HG03135 (cell line): ENCODE measurements around the gene ATRIP.
A peak's percentile ranks its signal among the peaks of the same experiment; 100 is the strongest.
"Not testable (repeated sequence)": the region's sequence is repeated elsewhere in the genome, so short reads cannot be mapped to it uniquely, and the experiment has no call there.

ENCODE experiments used
- ATAC-seq: cut with Tn5 transposase; IDR thresholded peaks from one replicate; pipeline ENCODE4 v1.9.1; 2021; ENCODE audit warnings: mild to moderate bottlenecking, moderate library complexity; ENCODE audit not compliant: unreplicated experiment

ATRIP gene

DNA sequence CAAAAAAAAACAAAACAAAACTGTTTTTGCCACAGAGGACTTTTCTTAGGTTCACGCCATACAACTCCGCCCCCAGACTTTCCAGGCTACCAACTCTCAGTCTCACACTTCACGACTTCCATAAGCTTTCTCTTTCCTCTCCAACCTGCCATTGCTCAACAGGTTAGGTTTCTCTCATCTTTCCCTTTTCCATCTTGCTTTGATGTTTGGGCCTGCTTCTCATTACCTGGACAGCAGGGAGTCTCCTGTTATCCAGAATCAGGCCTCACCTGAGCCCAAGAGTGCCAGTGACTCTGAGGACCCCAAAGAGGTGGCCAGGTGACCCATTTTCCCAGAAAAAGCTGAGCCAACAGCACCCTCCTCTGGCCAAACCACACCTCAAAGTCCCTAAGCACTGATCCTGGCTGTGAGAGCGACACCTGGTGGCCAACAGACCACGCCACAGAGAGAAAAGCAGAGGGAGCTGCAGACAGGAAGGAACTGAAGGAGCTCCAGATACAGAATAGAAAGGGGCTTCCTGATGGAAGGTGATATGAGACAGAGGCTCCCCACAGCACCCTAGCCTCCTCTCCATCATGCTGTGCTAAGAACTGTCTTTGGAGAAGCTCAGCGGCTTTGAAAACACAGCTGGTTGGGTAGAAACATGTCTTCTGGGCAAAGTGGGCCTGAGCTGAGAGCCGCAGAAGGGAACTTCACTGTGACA lies 10.6 kb upstream of the ATRIP start:
- no peak for ATAC-seq

- ATAC-seq: no peak
Measured at GRCh38 chr3:48436477-48436787, 10.1 kb upstream of the ATRIP start.

DNA sequence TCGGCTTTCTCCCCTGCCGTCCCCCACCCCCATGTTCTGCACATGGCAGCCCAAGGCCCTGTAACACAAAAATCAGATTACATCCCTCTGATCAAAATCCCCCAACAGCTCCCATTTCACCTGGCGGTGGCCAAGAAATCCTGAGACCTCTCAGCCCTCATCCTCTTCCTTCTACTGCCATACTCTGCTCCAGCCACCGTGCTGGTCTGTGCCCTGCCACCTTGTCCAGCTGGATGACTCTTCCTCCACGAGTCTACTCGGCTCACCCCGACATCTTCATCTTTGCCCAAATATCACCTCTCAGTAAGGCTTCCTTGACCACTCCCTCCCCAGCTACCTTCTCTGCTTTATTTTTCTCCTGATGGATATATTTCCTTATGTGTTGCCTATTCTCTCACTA lies 9.7 kb upstream of the ATRIP start:
- no peak for ATAC-seq

- no peak for ATAC-seq
Measured at GRCh38 chr3:48437812-48438211, 8.7 kb upstream of the ATRIP start.

DNA sequence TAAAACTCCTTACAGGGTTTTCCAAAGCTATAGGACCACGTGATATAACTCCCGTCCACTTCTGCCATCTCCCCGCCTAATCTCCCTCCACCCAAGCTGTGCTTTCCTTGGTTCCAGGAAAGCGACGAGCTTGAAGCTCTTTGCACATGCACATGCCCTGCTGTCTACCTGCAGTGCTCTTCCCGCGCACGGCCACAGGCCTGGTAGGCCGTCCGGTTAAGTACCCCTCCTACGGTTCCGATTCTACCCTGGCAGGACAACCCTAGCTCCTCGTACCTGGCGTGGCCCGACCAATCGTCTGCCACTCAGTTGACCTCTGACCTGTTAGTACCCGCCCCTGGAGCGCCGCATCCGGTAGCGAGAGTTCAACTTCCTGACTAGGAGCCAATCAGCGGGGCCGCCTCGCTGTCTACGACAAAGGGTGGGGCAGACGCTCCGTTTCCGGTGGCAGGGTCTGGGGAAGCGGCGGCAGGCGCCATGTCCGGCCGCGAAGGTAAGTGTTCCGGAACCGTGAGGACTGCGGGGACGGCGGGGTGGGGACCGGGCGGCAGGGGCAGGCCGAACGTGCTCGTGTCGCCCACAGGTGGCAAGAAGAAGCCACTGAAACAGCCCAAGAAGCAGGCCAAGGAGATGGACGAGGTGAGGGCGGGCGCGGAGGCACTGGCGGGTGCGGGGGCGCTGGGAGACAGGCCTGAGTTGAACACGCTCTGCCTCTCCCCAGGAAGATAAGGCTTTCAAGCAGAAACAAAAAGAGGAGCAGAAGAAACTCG lies 6.5 kb upstream of the ATRIP start, which contains the start of the genes CCDC51 and TMA7:
Gene CCDC51 (minus strand): TSS at position 300 of the 770 bp plus-strand sequence. CDS start 4,991 bp downstream, outside the sequence.
Gene TMA7 (plus strand): TSS at position 438 of the 770 bp plus-strand sequence. CDS start 40 bp downstream, at position 478.
- ATAC-seq: peak; percentile 92

DNA sequence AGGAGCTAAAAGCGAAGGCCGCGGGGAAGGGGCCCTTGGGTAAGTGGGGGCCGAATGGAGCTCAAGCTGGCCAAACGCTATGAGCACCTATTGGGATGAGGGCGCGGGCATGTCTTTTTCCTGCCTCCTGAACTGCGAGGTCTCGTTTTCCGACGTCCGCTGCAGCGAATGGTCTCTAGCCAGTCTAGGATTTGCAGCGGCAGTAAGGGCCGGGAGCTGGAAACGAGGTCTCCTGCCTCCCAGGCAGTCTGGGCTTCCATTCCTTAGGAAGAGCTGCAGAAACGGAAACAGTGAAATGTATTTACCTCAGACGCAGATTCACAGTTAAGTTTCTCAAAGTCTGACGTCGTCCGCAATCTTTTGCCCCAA lies 6.0 kb upstream of the ATRIP start:
- ATAC-seq: peak; percentile 13

DNA sequence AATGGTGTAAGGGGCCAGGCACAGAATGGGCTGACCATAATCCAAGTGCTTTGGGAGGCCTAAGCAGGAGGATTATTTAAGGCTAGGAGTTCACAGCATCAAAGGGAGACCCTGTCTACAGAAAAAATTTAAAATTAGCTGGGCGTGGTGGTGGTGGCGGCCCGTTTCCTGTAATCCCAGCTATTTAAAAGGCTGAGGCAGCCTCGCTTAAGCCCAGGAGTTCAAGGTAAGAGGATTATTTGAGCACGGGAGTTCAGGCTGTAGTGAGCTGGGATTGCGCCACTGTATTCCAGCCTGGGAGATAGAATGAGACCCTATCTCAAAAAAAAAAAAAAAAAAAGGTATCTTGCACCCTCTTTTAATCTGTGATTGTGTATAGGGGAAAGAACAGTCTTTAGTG lies 4.6 kb upstream of the ATRIP start:
- no peak for ATAC-seq

DNA sequence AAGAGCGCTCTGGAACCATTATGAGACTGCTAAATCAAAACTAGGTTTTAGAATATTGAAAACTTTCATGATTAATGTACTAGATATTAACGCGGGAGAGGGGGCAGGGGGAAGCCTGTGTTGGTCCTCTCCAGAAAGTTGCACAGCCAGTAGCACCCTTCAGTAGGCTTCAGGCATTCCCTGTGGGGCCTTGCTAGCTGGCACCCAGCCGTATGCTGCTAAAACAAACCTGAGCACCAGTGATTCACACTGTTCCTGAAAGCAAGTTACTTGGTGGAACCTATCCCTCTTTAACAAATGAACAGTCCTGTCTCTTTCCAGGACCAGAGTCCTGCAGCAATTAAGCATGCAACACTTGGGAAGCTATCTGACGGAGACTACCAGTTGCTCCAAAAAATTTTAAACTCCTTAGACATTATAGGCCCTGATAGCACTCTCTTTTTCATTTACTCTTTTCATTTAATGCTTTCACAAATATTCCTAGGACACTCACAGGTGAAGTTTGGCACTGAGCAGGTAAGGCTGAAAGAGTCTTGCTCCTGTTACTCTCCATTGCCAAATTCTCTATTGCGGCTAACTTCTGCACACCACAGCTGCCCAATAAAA lies 1.2 kb upstream of the ATRIP start:
- ATAC-seq: no peak

- ATAC-seq: no peak
Measured at GRCh38 chr3:48446043-48446424, 503 bp upstream of the ATRIP start.

DNA sequence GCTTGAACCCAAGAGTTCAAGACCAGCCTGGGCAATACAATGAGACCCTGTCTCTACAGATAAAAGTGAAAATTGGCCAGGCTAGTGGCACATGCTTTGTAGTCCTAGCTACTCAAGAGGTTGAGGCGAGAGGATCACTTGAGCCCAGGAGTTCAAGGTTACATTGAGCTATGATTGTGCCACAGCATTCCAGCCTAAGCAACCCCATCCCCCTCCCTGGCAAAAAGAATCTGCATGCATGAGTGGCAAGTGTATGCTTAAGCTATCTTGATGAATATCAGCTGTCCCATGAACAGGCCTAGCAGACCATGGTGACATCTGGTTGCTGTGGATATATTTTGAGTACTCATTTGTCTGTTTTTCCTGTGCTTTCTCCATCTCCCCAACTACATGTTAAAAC lies 4.7 kb downstream of the ATRIP start:
- ATAC-seq: no peak

DNA sequence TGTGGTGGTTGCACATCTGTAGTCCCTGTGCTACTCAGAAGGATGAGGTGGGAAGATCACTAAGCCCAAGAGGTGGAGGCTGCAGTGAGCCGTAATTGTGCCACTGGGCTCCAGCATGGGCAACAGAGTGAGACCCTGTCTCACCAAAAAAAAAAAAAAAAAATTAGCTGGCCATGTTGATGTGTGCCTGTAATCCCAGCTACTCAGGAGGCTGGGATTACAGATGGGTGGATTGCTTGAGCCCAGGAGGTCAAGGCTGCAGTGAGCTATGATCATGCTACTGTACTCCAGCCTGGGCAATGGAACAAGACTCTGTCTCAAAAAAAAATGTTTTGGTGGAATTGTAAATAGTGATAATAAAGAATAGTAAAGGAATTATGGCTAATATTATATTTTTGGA lies 9.9 kb downstream of the ATRIP start:
- no peak for ATAC-seq

DNA sequence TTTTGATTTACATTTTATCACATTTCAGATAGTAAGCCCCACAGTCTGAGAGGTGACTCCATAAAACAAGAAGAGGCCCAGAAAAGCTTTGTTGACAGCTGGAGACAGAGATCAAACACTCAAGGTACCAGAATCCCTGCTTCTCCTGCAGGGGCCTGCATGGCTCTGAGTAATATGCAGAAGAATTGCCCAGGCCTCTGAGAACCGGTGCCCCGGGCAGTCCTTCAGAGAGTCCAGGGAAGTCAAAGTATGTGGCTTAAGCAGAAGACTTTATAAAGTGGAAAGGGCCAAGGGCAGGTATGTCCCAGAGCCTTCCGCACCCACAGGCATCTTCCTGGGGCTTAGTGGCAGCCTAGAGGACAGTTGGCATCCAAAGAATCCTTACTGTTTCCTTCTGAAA lies 12.8 kb downstream of the ATRIP start:
- ATAC-seq: no peak

DNA sequence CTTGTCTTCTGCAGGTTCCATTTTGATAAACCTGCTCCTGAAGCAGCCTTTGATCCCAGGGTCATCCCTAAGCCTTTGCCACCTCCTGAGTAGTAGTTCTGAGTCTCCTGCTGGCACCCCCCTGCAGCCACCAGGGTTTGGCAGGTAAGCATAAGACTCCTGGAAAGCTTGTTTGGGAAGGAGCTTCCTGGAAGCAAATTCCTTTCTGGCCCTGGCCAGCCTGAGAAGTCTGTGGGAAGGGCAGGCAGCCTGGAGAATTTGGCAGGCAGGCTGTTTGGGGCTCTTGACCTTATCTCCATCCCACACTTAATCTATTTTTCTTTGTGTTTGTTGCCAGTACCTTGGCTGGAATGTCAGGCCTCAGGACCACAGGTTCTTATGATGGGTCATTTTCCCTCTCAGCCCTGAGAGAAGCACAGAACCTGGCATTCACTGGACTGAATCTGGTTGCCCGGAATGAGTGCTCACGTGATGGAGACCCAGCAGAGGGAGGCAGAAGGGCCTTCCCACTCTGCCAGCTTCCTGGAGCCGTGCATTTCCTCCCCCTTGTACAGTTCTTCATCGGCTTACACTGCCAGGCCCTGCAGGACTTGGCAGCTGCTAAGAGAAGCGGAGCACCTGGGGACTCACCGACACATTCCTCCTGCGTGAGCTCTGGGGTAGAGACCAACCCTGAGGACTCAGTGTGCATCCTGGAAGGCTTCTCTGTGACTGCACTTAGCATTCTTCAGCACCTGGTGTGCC lies 13.4 kb downstream of the ATRIP start:
- ATAC-seq: no peak

- no peak for ATAC-seq
Measured at GRCh38 chr3:48460517-48460902, 14.0 kb downstream of the ATRIP start.

- ATAC-seq: not testable (repeated sequence)
Measured at GRCh38 chr3:48461767-48462166, 15.2 kb downstream of the ATRIP start.

GRCh38 chr3:48463703-48464102 lies 17.2 kb downstream of the ATRIP start:
- ATAC-seq: no peak

DNA sequence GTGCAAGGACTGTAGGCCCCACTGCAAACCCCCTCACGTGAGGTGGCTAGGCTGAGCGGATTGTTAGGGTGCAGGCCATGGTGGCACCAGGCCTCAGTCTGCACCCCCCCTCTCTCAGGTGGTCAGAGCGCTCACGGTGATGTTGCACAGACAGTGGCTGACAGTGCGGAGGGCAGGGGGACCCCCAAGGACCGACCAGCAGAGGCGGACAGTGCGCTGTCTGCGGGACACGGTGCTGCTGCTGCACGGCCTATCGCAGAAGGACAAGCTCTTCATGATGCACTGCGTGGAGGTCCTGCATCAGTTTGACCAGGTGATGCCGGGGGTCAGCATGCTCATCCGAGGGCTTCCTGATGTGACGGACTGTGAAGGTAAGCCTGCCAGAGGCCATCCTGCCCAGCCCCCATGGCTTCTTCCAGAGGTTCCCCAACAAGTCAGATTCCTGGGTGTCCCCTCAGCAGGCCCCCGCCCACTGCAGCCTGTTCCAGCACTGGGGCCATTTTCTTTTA lies 18.2 kb downstream of the ATRIP start:
- ATAC-seq: no peak

- ATAC-seq: no peak
Measured at GRCh38 chr3:48465237-48465530, 18.6 kb downstream of the ATRIP start.

- peak; percentile 73 for ATAC-seq
Measured at GRCh38 chr3:48465531-48466378, 19.2 kb downstream of the ATRIP start.

DNA sequence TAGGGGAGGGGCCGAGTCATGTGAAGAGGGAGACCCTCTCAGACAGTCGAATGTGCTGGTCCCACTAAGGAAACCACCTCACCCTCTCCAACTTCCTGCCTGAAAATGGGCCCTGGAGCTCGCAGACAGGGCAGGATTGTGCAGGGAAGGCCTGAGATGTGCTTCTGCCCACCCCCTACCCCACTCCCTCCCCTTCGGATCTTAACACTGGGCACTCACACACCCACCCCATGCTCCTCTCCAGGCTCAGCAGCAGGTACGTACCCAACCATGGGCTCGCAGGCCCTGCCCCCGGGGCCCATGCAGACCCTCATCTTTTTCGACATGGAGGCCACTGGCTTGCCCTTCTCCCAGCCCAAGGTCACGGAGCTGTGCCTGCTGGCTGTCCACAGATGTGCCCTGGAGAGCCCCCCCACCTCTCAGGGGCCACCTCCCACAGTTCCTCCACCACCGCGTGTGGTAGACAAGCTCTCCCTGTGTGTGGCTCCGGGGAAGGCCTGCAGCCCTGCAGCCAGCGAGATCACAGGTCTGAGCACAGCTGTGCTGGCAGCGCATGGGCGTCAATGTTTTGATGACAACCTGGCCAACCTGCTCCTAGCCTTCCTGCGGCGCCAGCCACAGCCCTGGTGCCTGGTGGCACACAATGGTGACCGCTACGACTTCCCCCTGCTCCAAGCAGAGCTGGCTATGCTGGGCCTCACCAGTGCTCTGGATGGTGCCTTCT lies 20.0 kb downstream of the ATRIP start:
- ATAC-seq: no peak
